Fibroblast of mammary gland (primary cell): ENCODE measurements around the gene WWOX.
"Not testable (repeated sequence)": the region's sequence is repeated elsewhere in the genome, so short reads cannot be mapped to it uniquely, and the experiment has no call there.

Experiments
- DNase-seq: peaks from one replicate; pipeline ENCODE4 v3.0.0-alpha.2; 2010; ENCODE audit warnings: low read depth
- H3K4me3 ChIP-seq: 2 replicates; pipeline ENCODE4 v1.5.1; 2011; ENCODE audit warnings: low read depth, mild to moderate bottlenecking, low read length, moderate library complexity; ENCODE audit not compliant: control insufficient read depth
- TF ChIP-seq, protein P1 (sequence below): conservative IDR thresholded peaks from 2 replicates; pipeline ENCODE4 v1.5.1; 2011; ENCODE audit warnings: low read depth, low read length, inconsistent platforms; ENCODE audit not compliant: control insufficient read depth, insufficient read depth

WWOX gene

GRCh38 chr16:79217375-79218011 is 1118.0 kb downstream of the WWOX start:
- H3K4me3 ChIP-seq = no peak overlapping the region
- TF ChIP-seq, protein P1, sequence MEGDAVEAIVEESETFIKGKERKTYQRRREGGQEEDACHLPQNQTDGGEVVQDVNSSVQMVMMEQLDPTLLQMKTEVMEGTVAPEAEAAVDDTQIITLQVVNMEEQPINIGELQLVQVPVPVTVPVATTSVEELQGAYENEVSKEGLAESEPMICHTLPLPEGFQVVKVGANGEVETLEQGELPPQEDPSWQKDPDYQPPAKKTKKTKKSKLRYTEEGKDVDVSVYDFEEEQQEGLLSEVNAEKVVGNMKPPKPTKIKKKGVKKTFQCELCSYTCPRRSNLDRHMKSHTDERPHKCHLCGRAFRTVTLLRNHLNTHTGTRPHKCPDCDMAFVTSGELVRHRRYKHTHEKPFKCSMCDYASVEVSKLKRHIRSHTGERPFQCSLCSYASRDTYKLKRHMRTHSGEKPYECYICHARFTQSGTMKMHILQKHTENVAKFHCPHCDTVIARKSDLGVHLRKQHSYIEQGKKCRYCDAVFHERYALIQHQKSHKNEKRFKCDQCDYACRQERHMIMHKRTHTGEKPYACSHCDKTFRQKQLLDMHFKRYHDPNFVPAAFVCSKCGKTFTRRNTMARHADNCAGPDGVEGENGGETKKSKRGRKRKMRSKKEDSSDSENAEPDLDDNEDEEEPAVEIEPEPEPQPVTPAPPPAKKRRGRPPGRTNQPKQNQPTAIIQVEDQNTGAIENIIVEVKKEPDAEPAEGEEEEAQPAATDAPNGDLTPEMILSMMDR = no peak
- DNase-seq = no peak

GRCh38 chr16:79218351-79218750 is 1118.9 kb downstream of the WWOX start:
- no peak for DNase-seq
- no peak overlapping the region for H3K4me3 ChIP-seq
- TF ChIP-seq, protein P1 = no peak

DNA sequence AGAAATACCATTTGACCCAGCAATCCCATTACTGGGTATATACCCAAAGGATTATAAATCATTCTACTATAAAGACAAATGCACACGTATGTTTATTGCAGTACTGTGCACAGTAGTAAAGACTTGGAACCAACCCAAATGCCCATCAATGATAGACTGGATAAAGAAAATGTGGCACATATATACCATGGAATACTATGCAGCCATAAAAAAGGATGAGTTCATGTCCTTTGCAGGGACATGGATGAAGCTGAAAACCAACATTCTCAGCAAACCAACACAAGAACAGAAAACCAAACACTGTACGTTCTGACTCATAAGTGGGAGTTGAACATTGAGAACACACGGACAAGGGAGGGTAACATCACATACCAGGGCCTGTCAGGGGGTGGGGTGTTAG is 1126.5 kb downstream of the WWOX start:
- DNase-seq, H3K4me3 ChIP-seq: not testable (repeated sequence)

GRCh38 chr16:79229361-79229760 is 1129.9 kb downstream of the WWOX start:
- TF ChIP-seq, protein P1 = no peak
- DNase-seq = no peak

GRCh38 chr16:79245700-79246099 is 1146.2 kb downstream of the WWOX start:
- DNase-seq = not testable (repeated sequence)

More at GRCh38 chr16:79229361-79229760, 1129.9 kb downstream of the WWOX start:
- H3K4me3 ChIP-seq = no peak overlapping the region

GRCh38 chr16:79247386-79247785 is 1147.9 kb downstream of the WWOX start:
- no peak for DNase-seq
- no peak overlapping the region for H3K4me3 ChIP-seq
- TF ChIP-seq, protein P1 = no peak

More at GRCh38 chr16:79245700-79246099, 1146.2 kb downstream of the WWOX start:
- H3K4me3 ChIP-seq = not testable (repeated sequence)

DNA sequence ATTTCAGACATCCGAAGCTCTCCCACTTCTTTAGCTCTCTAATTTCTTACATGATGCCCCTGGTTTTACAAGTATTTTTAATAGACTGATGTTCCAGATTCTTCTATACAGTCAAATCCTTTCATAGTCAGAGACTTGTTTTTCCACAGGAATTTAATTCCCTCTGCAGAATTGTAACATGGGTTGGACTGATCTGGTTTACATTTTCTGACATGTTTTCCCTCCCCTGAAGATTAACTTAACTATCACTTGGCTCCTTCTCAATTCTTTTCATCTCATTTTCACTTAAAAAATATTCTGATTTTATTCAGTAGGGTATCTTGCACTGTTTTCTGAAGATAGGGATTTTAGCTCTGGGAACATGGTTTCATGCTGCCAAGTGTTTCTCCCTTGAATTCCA is 1148.9 kb downstream of the WWOX start:
- TF ChIP-seq, protein P1 = no peak

GRCh38 chr16:79250502-79251098 is 1151.1 kb downstream of the WWOX start:
- TF ChIP-seq, protein P1 = no peak
- no peak overlapping the region for H3K4me3 ChIP-seq
- DNase-seq = no peak

More for the DNA sequence above, 1148.9 kb downstream of the WWOX start:
- no peak overlapping the region for H3K4me3 ChIP-seq
- no peak for DNase-seq
